GM12878 (cell line): ENCODE measurements around the gene CCDC91. TPM values are rescaled to one million over a fixed set of nuclear protein-coding genes. Genes with fewer than 3 reads are reported as not detected.

Experiments used
- ATAC-seq: fragments of 200-7000 bp; cut with Tn5 transposase; 3 replicates; pipeline ENCODE4 v1.9.1; 2020; ENCODE audit warnings: mild to moderate bottlenecking, moderate library complexity
- BruUV-seq: library from RNA; stranded (reverse); fragments of 400-500 nt; replicated peaks from 2 replicates; lab custom pipeline; 2021; lab: Mats Ljungman, UMichigan
- CTCF ChIA-PET: fragments of 300-600 bp; sonication (Branson Sonifier 250); formaldehyde crosslinking; extraction: SDS; loops from one replicate; lab custom pipeline; 2021; ENCODE audit warnings: inconsistent platforms; lab: Yijun Ruan, JAX
- POLR2A ChIA-PET: fragments of 350-600 bp; formaldehyde crosslinking; extraction: SDS; loops from one replicate; lab custom pipeline; 2021; ENCODE audit warnings: inconsistent platforms; lab: Charles Lee
- RAD21 ChIA-PET: fragments of 300-600 bp; sonication (Branson Sonifier 250); formaldehyde crosslinking; loops from one replicate; lab custom pipeline; 2023; ENCODE audit warnings: antibody characterized with exemption; ENCODE audit not compliant: unreplicated experiment; lab: Charles Lee
- SMC1A ChIA-PET: fragments of 300-600 bp; sonication (Branson Sonifier 250); formaldehyde crosslinking; loops from one replicate; lab custom pipeline; 2023; ENCODE audit not compliant: unreplicated experiment, uncharacterized antibody; lab: Charles Lee
- DNase-seq: peaks from one replicate; pipeline ENCODE4 v3.0.0-alpha.2; 2011; ENCODE audit warnings: low read depth, low spot score
- FAIRE-seq: peaks from 3 replicates; lab custom pipeline; 2011; peaks lifted over from hg19 to GRCh38; lab: Jason Lieb, UNC
- H2AFZ ChIP-seq: 2 replicates; pipeline ENCODE4 v1.6.0; 2011; ENCODE audit warnings: low read depth, low read length, control low read depth; ENCODE audit not compliant: control insufficient read depth
- H3K27ac ChIP-seq: 2 replicates; pipeline ENCODE4 v1.5.1; 2011; ENCODE audit warnings: control low read depth; ENCODE audit not compliant: control insufficient read depth, insufficient read depth
- H3K27me3 ChIP-seq, 2 experiments: replicated peaks in 1 of 2; 2 replicates each; pipeline versions ENCODE4 v1.6.0 to v1.6.1; 2011; ENCODE audit warnings: low read length in 1 of 2; ENCODE audit not compliant: control insufficient read depth in 2 of 2, insufficient read depth in 2 of 2
- H3K36me3 ChIP-seq, 2 experiments: 2 replicates each; pipeline ENCODE4 v1.5.1; 2011; ENCODE audit warnings: low read length in 1 of 2; ENCODE audit not compliant: control insufficient read depth in 2 of 2, insufficient read depth in 2 of 2
- H3K4me1 ChIP-seq: 2 replicates; pipeline ENCODE4 v1.6.1; 2011; ENCODE audit warnings: mild to moderate bottlenecking, low read length, moderate library complexity, mixed read lengths; ENCODE audit not compliant: control insufficient read depth, insufficient read depth
- H3K4me2 ChIP-seq: 2 replicates; pipeline ENCODE4 v1.6.0; 2011; ENCODE audit warnings: control low read depth; ENCODE audit not compliant: control insufficient read depth, insufficient read depth
- H3K4me3 ChIP-seq: fragments of 200-600 bp; sonication (generic); 2 replicates; pipeline ENCODE4 v1.5.1; 2016
- H3K79me2 ChIP-seq: 2 replicates; pipeline ENCODE4 v1.6.0; 2011; ENCODE audit warnings: low read length; ENCODE audit not compliant: control insufficient read depth, insufficient read depth
- H3K9ac ChIP-seq: 2 replicates; pipeline ENCODE4 v1.8.0; 2011; ENCODE audit warnings: low read length, control low read depth, mixed read lengths; ENCODE audit not compliant: control insufficient read depth, insufficient read depth
- H3K9me3 ChIP-seq: replicated peaks from 3 replicates; pipeline ENCODE4 v1.5.1; 2011; ENCODE audit warnings: mild to moderate bottlenecking, low read length; ENCODE audit not compliant: control insufficient read depth, insufficient read depth
- H4K20me1 ChIP-seq: 2 replicates; pipeline ENCODE4 v1.6.0; 2011; ENCODE audit not compliant: control insufficient read depth, insufficient read depth
- BHLHE40 ChIP-seq, 2 experiments: fragments of 450-650 bp in 1 of 2; IDR thresholded peaks; 2 replicates each; pipeline ENCODE4 v1.6.1; 2011 to 2017; ENCODE audit warnings: low read depth in 2 of 2, borderline replicate concordance in 1 of 2, improper control_type of control experiment in 1 of 2, low read length in 1 of 2, mild to moderate bottlenecking in 1 of 2
- FOS ChIP-seq: IDR thresholded peaks from 3 replicates; pipeline ENCODE4 v1.6.1; 2011; ENCODE audit warnings: borderline replicate concordance; ENCODE audit not compliant: insufficient read length; ENCODE audit errors: extremely low read depth
- SUPT20H ChIP-seq: IDR thresholded peaks from 2 replicates; pipeline ENCODE4 v1.6.1; 2011; ENCODE audit warnings: low read depth, mild to moderate bottlenecking, low read length, moderate library complexity, borderline replicate concordance; ENCODE audit not compliant: control insufficient read depth
- TCF12 ChIP-seq: IDR thresholded peaks from 2 replicates; pipeline ENCODE4 v1.6.1; 2011; ENCODE audit warnings: low read depth, mild to moderate bottlenecking, low read length
- WGBS: methylation state at CpG from one replicate; pipeline ENCODE4 v1.1.6; 2016; ENCODE audit warnings: low lambda C conversion rate; ENCODE audit not compliant: insufficient replicate concordance, insufficient coverage; ENCODE audit errors: missing lambda C conversion rate; 5-methylcytosine and 5-hydroxymethylcytosine counted together
- in situ Hi-C: fragments of 300-500 bp; cut with MboI; formaldehyde crosslinking; loops from 9 replicates; pipeline ENCODE4 v1.14.3; 2018; ENCODE audit warnings: mixed read lengths
- intact Hi-C: fragments of 100-400 bp; cut with micrococcal nuclease; formaldehyde crosslinking; loops from one replicate; pipeline ENCODE4 v1.14.2; 2022; ENCODE audit not compliant: unreplicated experiment
- polyA plus RNA-seq, 11 experiments: library from polyadenylated mRNA; depleted of rRNA in 4 of 11; unstranded in 6 of 11; stranded (reverse) in 5 of 11; fragments of >200 nt; fragmentation: Nextera tagmentation in 4 of 11; fragmentation: Illumina TruSeq in 1 of 11; extraction: Ambion mirVana in 4 of 11; extraction: Trizol in 1 of 11; gene quantifications; 1 replicate in 1 of 11; 2 replicates in 10 of 11; pipeline versions ENCODE4 v1.2.1 to v1.2.3, GENCODE V29; 2011 to 2016; ENCODE audit warnings: inconsistent platforms in 2 of 11, missing spikeins in 2 of 11, low read depth in 1 of 11
- total RNA-seq, 4 experiments: library from RNA; depleted of rRNA in 3 of 4; stranded (reverse); fragments of >200 nt in 3 of 4; fragmentation: Illumina TruSeq in 1 of 4; extraction: Trizol in 1 of 4; gene quantifications; 2 replicates each; pipeline versions ENCODE4 v1.2.1 to v1.2.3, GENCODE V29; 2013 to 2021
- TF ChIP-seq, protein P1 (sequence below): IDR thresholded peaks from 2 replicates; pipeline ENCODE4 v1.6.1; 2011; ENCODE audit warnings: borderline replicate concordance, low read depth, mild to moderate bottlenecking, moderate library complexity, low read length; ENCODE audit not compliant: insufficient read depth, poor library complexity, severe bottlenecking
- TF ChIP-seq, protein P2 (sequence below): IDR thresholded peaks from 2 replicates; pipeline ENCODE4 v1.6.1; 2012; ENCODE audit warnings: low read depth, low read length, improper control_type of control experiment
- TF ChIP-seq, protein P3 (sequence below): fragments of 450-650 bp; IDR thresholded peaks from 2 replicates; pipeline ENCODE4 v1.6.1; 2018; ENCODE audit warnings: borderline replicate concordance, mild to moderate bottlenecking; ENCODE audit not compliant: partially characterized antibody

CCDC91 gene
- total and polyA plus RNA-seq, 10 of the 15 experiments (the other 5 are each of a cell fraction or from before 2014, with no cell fraction given), result 6.1 to 24.9 (median 16.5) TPM

DNA sequence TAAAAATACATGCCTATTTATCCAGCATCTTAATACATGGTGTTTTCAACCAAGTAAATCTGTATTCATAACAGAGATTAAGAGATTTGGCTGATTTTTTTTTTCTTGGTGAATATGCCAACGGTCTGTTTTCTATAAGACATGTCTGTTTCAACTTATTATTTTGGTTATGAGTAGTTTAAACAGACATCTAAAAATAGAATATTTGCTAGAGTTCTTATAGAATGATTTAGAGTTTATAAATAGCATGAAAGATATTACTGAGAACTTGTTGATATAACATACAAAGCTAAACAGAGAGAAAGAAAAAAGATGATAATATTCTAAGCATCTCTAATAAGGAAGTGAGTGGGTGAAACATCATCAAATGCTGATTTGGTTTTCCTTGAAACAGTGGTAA, 199.9 kb downstream of the CCDC91 start:
- ChIA-PET CTCF (interaction anchor here (0.5 to 0.7 kb wide), 2 partner anchors 35 to 141 kb away, joined by 3 read pairs; no protein-coding TSS in a partner anchor), POLR2A (interaction anchor here (0.5 kb wide), 1 partner anchor 1110 kb away, joined by 3 read pairs; no protein-coding TSS in a partner anchor), RAD21 (no interaction called here), SMC1A (interaction anchor here (0.7 kb wide), 1 partner anchor 109 kb away, joined by 3 read pairs; no protein-coding TSS in a partner anchor)
- Histone ChIP-seq H3K9me3 (no peaks in the 10 kb centered on the region), H3K4me3 (no peak overlapping the region), H3K79me2 (no peaks in the 10 kb centered on the region), H2AFZ (no peak overlapping the region), H4K20me1 (no peaks in the 10 kb centered on the region), H3K4me2 (no peak overlapping the region), H3K27me3 (no peaks in the 10 kb centered on the region), H3K4me1 (no peaks in the 10 kb centered on the region), H3K9ac (no peak overlapping the region), H3K27ac (no peak overlapping the region), H3K36me3 (no peaks in the 10 kb centered on the region; a peak in 1 of 4 replicates)
- no peak for FAIRE-seq
- ATAC-seq, result no peak
- 6% methylated on average over 1 of the region's 1 CpG for WGBS
- no TSS peak for BruUV-seq
- no peak for TF ChIP-seq SUPT20H
- TF ChIP-seq FOS, result no peak
- no peak for TF ChIP-seq BHLHE40 (IDR thresholded peaks at IDR 0.05; ENCODE audit: borderline replicate concordance in 1 of 2, low read depth in 2 of 2, low read length in 1 of 2)
- TF ChIP-seq, protein P1, sequence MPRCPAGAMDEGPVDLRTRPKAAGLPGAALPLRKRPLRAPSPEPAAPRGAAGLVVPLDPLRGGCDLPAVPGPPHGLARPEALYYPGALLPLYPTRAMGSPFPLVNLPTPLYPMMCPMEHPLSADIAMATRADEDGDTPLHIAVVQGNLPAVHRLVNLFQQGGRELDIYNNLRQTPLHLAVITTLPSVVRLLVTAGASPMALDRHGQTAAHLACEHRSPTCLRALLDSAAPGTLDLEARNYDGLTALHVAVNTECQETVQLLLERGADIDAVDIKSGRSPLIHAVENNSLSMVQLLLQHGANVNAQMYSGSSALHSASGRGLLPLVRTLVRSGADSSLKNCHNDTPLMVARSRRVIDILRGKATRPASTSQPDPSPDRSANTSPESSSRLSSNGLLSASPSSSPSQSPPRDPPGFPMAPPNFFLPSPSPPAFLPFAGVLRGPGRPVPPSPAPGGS, result no peak
- no peak for TF ChIP-seq TCF12
- TF ChIP-seq, protein P2, sequence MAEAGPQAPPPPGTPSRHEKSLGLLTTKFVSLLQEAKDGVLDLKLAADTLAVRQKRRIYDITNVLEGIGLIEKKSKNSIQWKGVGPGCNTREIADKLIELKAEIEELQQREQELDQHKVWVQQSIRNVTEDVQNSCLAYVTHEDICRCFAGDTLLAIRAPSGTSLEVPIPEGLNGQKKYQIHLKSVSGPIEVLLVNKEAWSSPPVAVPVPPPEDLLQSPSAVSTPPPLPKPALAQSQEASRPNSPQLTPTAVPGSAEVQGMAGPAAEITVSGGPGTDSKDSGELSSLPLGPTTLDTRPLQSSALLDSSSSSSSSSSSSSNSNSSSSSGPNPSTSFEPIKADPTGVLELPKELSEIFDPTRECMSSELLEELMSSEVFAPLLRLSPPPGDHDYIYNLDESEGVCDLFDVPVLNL, result no peak
- TF ChIP-seq, protein P3, sequence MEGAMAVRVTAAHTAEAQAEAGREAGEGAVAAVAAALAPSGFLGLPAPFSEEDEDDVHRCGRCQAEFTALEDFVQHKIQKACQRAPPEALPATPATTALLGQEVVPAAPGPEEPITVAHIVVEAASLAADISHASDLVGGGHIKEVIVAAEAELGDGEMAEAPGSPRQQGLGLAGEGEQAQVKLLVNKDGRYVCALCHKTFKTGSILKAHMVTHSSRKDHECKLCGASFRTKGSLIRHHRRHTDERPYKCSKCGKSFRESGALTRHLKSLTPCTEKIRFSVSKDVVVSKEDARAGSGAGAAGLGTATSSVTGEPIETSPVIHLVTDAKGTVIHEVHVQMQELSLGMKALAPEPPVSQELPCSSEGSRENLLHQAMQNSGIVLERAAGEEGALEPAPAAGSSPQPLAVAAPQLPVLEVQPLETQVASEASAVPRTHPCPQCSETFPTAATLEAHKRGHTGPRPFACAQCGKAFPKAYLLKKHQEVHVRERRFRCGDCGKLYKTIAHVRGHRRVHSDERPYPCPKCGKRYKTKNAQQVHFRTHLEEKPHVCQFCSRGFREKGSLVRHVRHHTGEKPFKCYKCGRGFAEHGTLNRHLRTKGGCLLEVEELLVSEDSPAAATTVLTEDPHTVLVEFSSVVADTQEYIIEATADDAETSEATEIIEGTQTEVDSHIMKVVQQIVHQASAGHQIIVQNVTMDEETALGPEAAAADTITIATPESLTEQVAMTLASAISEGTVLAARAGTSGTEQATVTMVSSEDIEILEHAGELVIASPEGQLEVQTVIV, result no peak
- DNase-seq, result no peak
- in situ Hi-C loops, result no loop called here
- intact Hi-C loops, result no loop called here
